ENCODE data around the gene SELENOS. TPM values are rescaled to one million over a fixed set of nuclear protein-coding genes. Genes with fewer than 3 reads are reported as not detected.

The SELENOS gene
- total RNA-seq, 1 donor from 2014 or later: 46.9 TPM

DNA sequence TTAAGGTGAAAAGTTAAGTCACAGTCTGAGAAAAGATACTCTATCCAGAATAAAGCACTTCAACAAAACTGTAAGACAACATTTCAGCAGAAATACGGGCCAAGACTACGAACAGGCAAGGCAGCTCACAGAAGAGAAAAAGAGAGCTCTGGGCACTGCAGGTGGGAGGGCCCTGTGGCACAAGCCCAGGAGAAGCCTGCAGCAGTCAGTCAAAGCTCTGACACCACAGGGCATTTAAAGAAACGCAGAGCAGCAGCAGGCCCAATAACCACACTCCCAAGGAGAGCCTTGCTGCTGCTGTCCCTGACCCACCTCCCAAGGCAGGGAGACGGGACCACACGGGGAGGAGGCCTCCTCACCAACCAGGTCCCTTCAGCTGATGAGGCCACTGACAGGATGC lies 44.6 kb downstream of the SELENOS start:
- no peak for DNase-seq
- Mint-ChIP-seq H3K4me3 (ENCODE audit: unreplicated experiment) (no peak overlapping the region), H3K27ac (ENCODE audit: unreplicated experiment) (no peak overlapping the region), H3K36me3 (ENCODE audit: unreplicated experiment) (no peaks in the 10 kb centered on the region), H3K27me3 (ENCODE audit: unreplicated experiment) (no peaks in the 10 kb centered on the region), H3K9me3 (ENCODE audit: unreplicated experiment) (no peaks in the 10 kb centered on the region), H3K4me1 (ENCODE audit: low read depth, unreplicated experiment) (peaks cover 3% of the 10 kb centered on the region)
- TF ChIP-seq, protein P1, sequence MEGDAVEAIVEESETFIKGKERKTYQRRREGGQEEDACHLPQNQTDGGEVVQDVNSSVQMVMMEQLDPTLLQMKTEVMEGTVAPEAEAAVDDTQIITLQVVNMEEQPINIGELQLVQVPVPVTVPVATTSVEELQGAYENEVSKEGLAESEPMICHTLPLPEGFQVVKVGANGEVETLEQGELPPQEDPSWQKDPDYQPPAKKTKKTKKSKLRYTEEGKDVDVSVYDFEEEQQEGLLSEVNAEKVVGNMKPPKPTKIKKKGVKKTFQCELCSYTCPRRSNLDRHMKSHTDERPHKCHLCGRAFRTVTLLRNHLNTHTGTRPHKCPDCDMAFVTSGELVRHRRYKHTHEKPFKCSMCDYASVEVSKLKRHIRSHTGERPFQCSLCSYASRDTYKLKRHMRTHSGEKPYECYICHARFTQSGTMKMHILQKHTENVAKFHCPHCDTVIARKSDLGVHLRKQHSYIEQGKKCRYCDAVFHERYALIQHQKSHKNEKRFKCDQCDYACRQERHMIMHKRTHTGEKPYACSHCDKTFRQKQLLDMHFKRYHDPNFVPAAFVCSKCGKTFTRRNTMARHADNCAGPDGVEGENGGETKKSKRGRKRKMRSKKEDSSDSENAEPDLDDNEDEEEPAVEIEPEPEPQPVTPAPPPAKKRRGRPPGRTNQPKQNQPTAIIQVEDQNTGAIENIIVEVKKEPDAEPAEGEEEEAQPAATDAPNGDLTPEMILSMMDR (IDR thresholded peaks at IDR 0.05; ENCODE audit: partially characterized antibody, unreplicated experiment): no peak

DNA sequence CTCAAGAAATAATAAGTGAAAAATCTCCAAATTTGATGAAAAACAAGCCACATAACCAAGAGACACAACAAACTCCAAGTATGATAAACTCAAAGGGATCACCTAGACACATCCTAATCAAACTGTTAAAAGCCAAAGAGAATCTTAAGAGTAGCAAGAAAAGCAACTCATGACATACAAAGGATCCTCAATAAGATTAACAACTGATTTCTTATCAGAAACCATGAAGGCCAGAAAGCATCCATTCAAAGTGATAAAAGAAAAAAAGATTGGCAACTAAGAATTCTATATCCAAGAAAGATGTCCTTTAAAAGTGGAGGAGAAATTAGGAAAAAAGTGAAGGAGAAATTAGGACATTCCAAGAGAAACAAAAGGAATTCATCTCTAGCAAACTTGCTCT lies 49.0 kb downstream of the SELENOS start:
- TF ChIP-seq, protein P1 (IDR thresholded peaks at IDR 0.05; ENCODE audit: partially characterized antibody, unreplicated experiment): no peak
- DNase-seq: no peak
- Mint-ChIP-seq H3K9me3 (ENCODE audit: unreplicated experiment) (peaks cover 4% of the 10 kb centered on the region), H3K27me3 (ENCODE audit: unreplicated experiment) (no peaks in the 10 kb centered on the region), H3K4me3 (ENCODE audit: unreplicated experiment) (no peak overlapping the region), H3K4me1 (ENCODE audit: low read depth, unreplicated experiment) (peaks cover 3% of the 10 kb centered on the region), H3K36me3 (ENCODE audit: unreplicated experiment) (peaks cover 4% of the 10 kb centered on the region), H3K27ac (ENCODE audit: unreplicated experiment) (no peak overlapping the region)

DNA sequence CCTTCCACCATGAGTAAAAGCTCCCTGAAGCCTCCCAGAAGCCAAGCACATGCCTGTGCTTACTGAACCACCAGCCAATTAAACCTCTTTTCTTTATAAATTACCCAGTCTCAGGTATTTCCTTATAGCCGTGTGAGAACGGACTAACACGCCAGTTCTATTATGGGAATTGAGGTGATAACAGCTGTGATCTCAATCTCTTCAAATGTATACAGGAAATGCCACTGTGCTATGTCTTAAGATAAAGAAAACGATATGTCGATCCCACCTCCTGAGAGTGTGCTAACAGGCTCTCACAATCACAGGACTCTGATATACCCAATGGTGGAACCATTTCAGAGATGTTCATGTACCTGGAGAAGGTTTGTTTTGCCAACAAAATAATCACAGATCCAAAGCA lies 51.6 kb downstream of the SELENOS start:
- Mint-ChIP-seq H3K4me1 (ENCODE audit: low read depth, unreplicated experiment) (peaks cover 13% of the 10 kb centered on the region), H3K9me3 (ENCODE audit: unreplicated experiment) (peaks cover 4% of the 10 kb centered on the region), H3K4me3 (ENCODE audit: unreplicated experiment) (no peak overlapping the region), H3K27me3 (ENCODE audit: unreplicated experiment) (peaks cover under 1% of the 10 kb centered on the region), H3K36me3 (ENCODE audit: unreplicated experiment) (peaks cover 4% of the 10 kb centered on the region), H3K27ac (ENCODE audit: unreplicated experiment) (no peak overlapping the region)
- TF ChIP-seq, protein P1 (IDR thresholded peaks at IDR 0.05; ENCODE audit: partially characterized antibody, unreplicated experiment): no peak
- DNase-seq: no peak

Other genes with a start within 250 kb of the SELENOS start
- gene CHSY1, start 25.4 kb downstream of the SELENOS start, total RNA-seq (ENCODE audit: unreplicated experiment): 38.2 TPM
- 73.5 TPM for gene SNRPA1, start 17.8 kb upstream of the SELENOS start, total RNA-seq (ENCODE audit: unreplicated experiment)
- gene PCSK6, start 212.2 kb upstream of the SELENOS start, total RNA-seq (ENCODE audit: unreplicated experiment): 3.8 TPM

Data from glutamatergic neuron (in vitro differentiated cells).